ENCODE results near the gene TWIST2.

The TWIST2 gene

DNA sequence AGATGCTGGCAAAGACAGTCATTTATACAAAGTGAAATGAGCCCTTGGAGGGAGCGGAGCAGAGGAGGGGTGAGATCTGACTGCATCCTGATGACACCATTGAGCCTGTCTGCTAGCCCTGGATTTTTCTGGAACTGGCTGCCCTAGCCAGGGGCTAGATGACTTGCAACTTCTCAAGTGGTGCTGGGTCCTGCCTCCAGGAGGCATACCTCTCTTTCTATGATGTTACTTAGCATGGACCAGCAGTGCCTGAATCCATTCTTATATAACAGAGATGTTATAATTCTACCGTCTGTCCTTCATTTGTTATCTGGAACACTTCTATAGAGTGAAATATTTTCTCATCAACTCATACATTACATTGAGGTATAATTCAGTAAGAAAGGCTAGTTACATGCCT, 8.5 kb upstream of the TWIST2 start:
- no peak for DNase-seq

DNA sequence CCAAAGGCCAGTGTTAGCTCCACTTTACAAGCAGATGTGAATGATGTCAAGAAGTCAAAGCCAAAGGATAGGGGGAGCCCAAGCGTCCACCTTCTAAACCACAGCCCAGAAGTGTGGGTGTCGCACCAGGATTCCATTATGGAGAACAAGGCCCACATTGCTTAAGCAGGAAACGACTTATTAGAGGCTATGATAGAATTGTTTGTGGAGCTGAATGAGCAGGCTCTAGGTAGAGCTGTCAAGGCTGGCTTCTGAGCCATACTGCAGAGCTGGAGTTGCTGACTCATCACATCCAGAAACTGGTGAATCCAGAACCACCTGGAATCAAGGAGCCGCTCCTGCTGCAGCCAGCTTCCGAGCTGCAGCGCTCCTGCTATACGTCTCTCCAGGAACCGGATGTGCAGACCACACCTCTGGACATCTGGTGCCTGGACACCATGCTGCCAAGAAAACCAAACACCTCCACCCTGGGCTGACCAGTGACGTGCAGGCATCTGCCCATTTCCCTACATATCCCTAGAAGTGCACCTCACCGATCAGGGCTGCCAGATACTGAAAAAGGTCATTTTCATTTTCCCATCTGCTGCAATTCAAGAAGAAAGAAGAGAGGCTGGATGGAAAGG, 6.2 kb upstream of the TWIST2 start:
- no peak for DNase-seq

DNA sequence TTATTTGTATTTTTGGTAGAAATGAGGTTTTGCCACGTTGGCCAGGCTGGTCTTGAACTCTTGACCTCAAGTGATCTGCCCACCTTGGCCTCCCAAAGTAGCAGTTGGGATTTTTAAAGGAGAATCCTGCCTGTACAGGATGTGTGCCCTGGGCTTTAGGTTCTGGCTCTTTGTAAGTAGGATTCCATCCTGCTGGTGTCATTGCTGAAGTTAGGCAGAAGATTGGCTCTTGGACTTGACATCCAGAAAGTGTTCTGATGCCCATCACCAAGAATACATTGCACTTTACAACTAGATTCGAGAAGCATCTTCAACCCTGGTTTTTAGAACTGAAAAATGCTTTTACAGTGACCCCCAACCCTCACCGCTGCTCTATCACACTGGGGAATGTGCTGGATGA, 4.4 kb upstream of the TWIST2 start:
- DNase-seq = no peak

DNA sequence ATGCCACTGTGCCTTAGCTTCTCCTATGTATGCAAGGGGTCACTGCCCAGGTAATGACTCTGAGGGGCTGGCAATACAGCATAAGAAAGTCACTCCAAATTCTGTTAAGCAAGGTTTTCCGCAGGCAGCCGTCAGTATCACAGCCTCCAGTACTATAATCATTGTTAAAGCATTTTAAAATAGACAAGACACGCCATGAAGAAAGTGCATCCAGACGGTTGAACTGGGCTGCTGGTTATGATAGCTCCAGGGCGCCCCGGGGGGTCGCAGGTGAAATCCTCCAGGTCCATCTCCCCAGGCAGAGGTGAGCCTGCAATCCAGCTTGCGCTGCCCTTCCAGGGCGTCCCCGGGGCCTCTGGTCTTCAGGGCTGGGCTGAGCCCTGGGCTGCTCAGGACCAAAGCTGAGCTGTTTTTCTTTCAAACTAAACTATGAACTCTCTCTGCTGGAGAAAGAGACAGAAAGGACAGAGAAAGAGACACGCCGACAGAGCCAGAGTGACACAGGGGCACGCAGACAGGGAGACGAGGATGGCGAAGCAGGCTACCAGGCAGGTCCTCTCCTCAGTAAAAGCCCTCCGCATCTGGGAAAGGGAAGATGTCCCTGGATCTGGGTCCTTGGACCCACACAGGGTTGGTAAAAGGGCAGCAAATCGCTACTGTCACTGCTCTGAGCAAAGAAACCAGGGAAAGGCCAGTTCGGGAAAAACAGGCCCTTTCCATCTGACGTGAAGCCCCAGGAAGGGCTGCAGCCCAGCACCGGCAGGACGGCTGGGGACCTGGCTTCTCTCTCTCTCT, 2.1 kb upstream of the TWIST2 start:
- no peak for DNase-seq

DNA sequence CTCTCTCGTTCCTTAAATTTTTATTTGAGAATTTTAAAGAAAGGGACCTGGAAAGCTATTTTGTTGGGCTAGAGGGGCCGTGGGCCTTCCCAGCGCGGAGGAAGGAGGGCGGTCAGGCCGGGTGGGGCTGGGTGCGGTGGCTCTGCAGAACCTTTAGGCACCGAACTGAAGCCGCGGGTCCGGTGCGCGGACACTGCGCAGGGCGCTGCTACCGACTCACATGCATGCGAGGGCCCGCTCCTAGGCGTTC, 1.6 kb upstream of the TWIST2 start:
- DNase-seq = no peak

DNA sequence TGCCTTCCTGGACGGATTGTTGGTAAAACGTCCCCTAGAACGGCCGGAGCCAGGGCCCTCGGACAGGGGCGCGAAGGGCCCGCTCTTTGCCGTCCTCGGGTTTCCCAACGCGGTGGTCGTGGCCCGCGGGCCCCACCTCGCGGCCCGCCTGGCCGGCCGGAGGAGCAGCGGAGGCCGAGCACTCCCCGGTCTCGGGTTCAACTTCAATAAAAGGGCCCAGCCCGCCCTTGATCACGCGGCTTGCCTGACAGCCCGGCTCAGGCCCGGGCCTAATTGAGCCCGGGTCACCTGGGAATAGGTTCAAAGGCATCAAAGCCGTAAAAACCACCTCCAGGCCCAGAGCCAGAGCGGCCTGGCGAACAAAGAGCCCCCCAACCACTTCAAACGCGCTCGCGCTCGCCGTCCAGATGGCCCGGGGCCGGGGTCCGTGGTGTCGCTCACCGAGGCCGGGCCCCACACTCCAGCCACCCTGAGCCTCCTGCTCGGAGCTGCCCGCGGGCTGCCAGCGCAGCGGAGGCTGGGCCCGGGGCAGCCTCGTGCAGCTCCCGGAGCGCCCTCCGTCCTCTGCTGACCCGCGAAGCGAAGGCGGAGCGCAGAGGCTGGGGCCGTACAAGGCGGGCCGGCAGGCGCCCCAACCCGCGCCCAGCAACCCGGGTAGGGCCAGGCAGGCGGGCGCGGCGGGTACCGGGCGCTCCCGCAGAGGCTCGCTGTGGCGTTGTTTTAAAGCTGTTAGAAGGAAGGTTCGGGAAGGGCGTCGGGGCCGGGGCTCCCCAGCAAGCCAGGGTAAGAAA, 1.1 kb upstream of the TWIST2 start:
- no peak for DNase-seq

DNA sequence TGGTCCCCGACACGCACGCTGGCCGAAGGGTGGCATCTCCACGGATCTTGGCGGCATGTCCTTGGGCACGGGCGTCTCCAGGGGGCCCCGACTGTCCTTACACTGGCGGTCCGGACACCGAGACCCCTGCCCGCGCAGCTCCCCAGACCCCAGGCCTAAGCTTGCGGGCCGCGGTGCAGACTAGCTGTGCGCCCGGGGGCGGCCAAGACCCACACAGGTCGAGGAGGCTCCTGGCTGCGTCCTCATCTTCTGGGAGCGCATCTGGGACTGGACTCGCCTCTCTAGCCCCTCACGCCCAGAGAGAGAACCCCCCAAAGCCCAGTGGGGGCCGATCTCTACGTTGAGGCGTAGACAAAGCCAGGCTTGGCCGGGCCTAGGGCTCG, 475 bp upstream of the TWIST2 start:
- DNase-seq = no peak

DNA sequence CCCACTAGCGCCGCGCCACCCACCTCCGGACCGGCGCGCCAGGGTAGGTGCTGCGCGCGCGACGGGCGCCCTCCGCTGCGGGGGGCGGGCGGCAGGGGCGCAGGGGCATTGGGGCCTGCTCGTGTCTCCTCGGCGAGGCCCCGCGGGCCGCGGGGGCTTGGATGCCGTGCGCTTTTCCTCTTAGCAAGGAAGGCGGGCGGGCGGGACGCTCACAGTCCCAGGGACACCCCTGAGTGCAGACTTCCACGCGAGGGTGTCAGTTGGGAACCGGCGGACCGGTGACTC, 748 bp downstream of the TWIST2 start:
- DNase-seq = no peak

DNA sequence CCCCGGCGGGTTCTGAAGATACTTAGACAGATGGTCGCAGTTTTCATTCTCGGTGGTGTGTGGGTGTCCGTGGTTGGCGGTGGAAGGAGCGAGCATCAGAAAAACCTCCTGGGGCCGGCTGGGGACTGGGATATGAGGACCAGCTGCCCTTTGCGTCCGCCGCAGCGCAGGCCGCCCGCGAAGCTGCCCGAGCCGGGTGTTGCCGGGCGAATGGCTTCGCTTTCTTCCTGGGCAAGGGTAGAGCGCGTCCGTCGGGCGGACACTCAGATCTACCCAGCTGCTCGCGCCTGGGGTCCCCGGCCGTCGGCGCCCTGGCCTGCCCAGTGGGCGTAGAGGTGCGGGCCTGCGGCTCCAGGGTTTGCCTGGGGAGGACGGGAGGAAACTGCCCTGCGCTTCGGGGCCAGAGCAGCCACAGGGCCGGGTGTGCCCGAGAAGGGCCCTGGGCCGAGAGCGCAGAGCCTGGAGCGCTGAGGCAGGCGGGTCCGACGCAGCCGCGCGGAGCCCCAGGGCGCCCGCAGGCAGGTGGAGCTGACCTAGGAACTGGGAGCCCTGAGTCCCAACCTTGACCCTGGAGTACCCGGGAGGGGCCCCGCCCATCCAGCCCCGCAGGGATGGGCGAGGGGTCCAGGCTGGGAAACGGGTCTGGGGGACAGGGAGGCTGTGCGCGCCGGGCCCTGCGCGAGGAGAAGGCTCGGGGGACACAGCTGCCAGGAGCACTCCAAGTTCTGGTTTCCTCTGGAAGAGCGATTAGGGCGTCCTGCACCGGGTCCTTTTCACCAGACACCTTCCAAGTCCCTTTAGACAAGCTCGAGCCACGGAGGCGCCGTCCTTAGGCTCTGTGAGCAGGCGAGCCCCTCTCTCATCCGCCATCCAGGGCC, 1.3 kb downstream of the TWIST2 start:
- DNase-seq = no peak

DNA sequence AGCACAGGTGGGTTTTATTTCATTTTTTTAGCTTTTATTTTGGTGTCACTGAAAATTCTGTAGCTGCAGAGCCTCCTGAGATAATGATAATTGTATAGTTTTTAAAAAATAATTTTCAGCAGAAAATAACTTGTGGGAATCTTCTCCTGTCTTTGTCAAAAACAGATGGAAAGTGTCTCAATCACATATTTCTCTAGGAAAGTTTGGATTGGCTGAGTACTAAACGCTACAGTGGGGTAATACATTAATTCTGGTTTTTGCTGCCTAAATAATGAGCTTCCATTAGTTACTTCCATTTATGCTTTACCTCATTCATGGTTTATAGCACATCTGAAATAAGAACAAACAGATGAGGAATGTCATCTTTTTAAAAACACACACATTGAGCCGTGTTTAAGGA, 2.2 kb downstream of the TWIST2 start:
- no peak for DNase-seq

DNA sequence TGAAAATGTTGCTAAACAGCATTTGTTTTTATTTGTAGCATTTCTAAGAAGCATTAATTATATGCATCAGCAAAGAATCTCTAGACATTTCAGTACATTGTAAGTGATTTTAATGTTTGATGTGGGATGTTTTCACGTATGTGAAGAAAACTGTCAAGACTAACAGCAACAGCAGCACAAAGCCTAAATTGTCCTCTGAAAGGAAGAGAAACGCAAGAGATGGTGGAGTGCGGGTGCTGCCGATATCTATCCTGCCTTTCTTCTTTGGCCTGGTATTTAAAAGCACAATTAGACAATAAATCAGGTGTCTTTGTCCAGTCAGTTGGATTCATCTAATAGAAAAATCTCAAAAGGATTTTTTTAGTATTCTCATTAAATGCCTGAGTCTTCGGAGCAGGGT, 3.1 kb downstream of the TWIST2 start:
- no peak for DNase-seq

DNA sequence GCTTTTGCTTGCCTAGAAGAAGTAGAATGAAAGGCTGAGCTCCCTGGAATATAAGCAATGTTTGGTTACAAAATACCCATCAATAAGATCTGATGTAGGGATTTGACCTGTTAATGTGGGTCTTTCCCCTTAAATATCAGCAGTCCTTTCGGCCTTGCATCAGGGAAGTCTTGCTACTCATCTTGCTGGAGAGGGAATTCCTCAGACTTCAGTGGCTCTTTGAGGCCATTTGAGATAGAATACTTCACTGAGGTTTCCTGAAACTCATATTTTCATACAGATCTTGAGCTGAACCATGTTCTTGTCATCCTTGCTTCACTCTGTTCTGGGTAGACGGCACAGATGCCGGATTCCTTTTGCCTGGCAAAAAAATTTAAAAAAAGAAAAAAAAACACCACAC, 3.9 kb downstream of the TWIST2 start:
- no peak for DNase-seq

DNA sequence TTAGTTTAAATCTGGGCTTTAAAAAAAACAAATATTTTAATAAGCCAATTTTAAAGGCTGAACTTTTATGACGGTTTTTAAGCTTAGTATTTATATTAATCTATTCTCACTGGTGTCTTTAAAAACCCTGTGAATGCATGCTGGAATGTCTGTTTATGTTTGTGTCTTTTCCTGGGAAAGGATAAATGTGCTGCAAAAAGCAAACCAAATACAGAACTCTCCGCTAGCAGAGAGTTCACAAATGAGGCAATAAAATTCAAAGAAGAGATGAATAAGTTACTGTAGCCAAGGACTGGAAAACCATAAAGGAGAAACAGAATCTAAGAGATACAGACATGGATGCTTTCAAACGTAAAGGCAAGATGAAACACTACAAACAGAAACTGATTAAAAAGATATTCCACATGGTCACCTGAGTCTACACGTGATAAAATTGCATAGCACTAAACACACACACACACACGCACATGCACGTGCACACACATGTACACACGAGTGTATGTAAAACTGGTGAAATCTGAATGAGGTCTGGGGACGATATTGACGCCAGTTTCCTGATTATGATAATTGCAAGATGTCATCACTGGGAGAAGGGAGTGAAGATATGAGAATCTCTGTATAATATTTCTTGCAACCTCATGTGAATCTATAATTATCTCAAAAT, 4.5 kb downstream of the TWIST2 start:
- DNase-seq = no peak

DNA sequence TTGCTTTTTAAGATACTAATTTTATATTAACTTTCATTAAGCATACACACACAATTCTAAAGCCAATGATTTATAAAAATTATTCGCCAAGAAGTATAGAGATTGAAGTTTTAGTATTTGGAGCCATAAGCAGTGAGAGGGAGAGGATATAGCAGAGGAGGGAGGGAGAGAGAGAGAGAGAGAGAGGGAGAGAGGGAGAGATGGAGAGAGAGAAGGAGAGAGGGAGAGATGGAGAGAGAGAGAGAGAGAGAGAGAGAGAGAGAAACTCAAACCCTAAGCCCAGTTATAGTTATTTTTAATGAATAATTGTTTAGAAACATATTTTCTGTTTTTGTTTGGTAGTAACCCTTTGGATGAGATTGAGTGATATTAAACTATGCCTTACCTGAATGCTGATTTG, 5.3 kb downstream of the TWIST2 start:
- no peak for DNase-seq

DNA sequence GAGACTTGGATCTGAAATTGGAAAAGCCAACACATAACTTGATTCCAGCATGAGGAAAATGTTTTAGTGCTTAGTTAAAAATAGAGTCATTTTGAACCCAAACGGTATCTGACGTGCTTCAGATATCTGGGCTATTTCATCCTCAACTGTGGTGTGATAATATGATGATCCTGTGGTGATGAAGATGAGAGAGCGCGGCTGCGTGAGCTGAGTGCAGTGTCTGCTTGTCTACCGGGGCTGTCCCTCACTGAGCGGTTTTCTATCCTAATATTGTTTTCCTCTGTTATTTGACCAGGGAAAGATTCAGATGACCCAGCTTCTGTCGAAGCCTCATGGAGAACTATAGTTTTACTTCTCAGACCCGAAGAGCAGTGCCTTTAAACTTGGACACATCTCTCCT, 5.8 kb downstream of the TWIST2 start:
- no peak for DNase-seq

DNA sequence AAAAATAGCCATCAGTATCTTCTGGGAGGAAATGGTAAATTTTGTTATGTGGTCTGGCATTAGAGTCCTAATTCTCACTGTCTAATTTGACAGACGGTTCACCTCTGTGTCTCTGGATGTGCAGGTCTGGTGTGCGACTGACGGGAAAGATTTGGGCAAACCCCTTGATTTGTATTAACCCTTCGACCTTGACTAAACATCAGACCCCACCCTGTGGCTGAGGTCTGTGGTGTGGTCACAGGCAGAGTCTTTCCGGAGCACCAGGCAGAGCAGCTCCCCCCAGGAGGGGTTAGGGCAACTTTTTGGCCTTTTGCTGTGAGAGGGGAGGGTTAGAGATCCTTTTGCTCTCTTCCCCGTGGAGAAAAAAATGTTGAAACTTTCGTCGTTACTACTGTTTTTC, 6.4 kb downstream of the TWIST2 start:
- DNase-seq = no peak

DNA sequence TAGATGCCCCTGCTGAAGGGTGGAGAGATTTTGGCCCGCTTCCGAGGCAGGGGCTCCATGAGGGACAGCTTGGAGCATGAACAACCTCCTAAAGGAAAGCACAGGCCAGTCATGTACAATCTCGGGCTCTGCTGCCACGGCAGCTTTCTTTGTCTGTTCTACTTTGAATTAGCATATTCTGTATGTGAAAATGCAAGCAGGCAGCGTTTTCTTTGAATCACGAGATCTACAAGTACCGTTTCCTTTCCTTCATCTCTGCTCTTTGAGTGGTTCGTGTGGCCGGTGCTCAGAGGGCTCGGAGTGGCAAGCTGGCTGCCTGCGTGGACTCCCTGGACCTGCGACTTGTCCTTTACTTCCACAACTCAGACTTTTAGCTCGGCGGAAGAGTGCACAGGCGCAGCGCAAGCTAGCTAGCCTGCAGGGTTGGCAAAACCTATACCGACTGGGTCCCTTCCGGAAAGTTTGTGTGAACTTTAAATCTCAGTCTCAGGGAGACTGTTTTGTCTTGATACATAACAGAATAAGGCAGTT, 6.9 kb downstream of the TWIST2 start:
- no peak for DNase-seq

DNA sequence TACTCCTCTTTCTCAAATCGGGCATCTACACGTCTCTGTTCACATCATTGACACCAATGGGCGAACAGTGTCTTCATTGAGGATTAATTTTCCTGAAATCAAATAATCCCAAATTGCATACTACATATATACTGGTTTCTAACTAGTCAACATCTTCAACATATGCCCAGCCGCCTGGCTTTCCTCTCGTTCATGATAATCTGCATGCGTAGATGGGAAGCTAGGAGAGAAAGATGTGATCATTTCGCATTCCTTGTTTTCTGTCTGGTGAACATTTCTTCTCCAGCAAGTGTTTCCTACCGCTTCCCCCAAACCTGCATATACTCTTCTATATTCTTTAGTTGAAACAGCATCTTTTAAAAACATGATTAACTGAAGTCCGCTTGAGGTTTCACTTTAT, 7.4 kb downstream of the TWIST2 start:
- DNase-seq = no peak

DNA sequence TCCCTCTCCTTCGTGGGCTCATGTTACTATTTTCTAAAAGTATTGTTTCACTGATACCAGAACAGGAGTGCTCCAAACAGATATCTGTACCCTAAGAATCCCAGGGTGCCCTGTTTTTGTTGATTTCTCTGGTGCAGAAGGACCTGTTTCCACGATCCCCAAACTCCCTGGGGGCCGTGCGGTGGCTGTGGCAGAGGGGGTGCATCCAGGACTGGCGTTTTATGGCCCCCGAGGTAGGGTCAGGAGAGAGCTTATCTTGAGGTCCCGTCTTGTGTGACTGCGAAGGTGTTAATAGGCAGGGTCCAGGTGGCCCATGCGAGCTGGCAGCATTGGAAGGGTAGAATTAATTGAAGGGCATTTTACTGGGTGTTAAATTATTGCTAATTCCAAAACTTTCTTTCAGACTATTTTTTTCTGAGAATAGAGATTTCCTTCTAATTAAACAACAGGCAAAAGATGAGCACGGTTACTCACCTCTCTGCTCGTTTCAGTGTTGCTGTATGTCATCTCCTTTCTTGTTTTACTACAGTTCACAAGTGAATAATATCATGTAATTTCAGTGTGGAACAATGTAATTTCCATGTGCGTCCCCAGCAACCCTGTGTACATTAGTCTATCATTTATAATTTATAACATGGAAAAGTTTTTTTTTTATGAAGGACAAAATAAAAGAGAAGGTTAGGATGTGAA, 8.2 kb downstream of the TWIST2 start:
- DNase-seq = no peak

DNA sequence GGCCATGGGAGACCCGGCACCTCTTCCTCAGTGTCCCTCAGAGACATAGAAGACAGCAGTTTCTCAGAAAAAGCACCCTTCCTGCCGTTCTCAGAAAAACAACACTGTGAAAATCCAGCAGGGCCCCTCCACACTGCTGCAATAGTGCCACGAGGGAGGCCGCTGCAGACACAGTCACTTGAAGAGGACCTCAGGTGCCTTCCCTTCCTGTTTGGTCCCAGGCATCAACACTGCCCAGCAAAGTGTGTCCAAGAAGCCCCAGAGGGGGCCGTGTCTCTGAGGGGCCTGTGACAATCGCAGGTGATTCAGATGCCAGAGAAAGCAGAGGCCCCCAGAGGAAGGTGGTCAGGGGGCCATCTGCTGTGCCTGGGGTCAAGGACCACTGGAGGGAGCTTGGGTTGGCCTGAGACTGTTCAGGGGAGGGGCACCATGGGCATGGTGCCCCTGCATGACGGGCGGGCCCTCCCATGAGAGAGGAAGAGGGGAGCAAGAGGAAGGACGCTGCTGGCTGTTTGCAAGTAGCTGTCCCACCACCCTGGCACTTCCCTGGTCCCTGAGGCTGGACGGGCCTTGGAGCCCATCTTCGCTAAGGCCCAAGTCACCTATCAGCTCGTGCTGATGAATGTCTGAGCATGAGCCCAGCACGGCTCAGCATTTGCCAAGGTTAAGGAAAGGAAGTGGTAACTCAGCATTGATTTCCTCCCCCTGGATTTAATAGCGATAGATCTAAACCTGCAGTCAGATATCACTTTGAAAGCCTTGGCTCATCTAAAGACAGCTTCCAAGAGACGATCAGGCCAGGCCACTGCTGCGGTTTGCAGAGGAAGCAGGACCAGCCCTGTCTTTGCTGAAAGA, 9.1 kb downstream of the TWIST2 start:
- no peak for DNase-seq

DNA sequence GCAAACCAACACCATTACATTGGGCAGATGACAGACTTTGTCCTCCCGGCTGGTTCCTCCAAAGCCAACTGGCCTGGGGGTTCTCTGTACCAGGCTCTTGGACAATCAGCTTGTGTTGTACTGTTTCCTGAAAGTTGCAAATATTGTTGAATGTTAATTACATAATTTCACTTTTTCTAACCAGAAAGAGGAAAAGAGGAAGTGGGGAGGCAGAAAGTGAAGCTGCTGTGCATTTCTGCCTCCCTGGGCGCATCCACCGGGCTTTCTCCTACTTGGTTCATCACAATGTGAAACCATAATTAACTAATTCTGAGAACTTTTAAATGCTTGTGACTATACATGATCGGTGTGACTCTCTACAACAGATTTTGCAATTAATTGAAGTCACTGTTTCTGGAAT, 10.1 kb downstream of the TWIST2 start:
- DNase-seq = no peak
